GM18867 (cell line): Measurements from ENCODE around the gene RPS6KA2.

Experiments used
- ATAC-seq: cut with Tn5 transposase; IDR thresholded peaks from one replicate; pipeline ENCODE4 v1.9.1; 2021; ENCODE audit warnings: mild to moderate bottlenecking, moderate library complexity; ENCODE audit not compliant: unreplicated experiment

The RPS6KA2 gene

DNA sequence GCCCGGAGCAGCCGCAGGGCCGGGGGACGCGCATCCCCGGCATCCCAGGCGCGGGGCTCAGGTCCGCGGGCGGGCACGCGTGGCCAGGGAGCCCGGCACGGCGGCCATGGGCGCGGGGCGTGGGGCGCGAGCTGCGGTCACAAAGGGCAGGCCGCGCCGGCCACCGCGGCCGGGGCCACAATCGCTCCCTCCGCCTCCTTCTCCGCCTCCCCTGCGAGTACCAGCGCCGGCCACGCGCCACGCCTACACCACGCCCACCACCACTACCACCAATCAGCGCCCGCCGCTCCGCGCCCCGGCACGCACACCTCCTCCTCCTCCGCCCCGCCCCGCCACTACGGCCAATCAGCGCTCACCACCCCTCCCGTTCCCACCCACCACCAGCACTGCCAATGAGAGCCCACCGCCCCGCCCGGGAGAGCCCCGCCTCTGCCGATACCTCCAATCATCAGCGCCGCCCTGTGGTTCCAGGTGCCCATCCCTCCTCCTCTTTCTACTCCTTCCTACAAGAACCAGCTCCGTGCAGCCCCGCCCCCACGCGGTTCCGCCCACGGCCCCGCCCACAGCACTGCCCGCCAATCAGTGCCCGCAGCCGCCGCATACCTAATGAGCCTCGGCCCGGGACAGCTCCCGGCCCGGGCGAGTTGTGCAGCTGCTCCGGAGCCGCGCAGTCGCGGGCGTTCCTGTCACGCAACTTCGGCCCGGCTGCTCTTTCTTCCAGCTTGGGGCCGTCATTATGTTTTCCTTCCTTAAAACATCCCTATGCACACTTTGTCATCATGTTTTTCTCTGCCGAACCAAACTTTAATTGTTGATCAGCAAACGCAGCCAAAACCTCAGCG lies at the start of gene RPS6KA2:
Gene RPS6KA2 (minus strand): TSS at position 219 of the 842 bp plus-strand sequence. CDS start 232 bp downstream, outside the sequence.
- ATAC-seq, result peak; percentile 91

DNA sequence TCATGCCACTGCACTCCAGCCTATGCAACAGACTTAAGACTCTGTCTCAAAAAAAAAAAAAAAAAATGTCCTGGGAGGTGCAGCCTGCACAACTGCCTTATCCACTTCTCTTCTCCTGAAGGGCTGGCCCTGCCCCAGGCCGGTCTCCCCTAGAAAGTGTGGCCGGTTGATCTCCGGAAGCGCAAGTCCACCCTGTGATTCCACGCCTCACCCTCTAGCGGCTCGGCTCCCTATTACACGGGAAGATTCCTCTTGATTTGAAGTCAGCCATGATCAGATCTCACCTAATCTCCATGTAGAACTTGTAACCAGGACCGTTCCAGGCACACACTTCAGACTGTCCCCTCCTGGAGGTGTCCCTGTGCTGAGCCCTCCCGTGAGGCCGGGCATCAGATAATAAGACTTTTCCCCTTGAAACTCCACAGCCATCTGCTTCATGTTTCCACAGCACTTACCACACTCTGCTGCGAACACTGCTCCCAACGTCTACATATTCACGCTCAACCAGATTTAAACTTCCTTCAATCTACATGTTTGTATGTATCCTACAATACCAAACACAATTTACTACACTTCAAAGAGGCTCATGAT lies 49.3 kb upstream of the RPS6KA2 start:
- ATAC-seq, result no peak

DNA sequence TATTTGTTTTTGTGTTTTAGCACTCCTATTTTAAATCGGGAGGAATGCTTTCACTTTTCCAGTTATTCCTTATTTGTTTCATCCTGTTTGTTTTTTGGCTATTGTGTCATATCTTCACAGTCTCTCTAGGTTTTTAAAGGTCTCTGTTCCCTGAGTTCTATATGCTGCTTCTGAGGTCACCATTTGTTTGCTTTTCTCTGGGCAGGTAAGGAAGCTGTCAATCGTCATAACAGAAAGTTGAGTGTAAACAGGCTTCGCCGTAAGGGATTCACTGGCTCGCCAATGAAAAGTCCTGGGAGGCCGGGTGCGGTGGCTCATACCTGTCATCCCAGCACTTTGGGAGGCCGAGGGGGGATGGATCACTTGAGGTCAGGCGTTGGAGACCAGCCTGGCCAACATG lies 48.7 kb upstream of the RPS6KA2 start:
- no peak for ATAC-seq

- ATAC-seq, result no peak
These were observed 46.3 kb upstream of the RPS6KA2 start for GRCh38 chr6:166673309-166673708.

- no peak for ATAC-seq
These were observed 45.7 kb upstream of the RPS6KA2 start for GRCh38 chr6:166672624-166673206.

DNA sequence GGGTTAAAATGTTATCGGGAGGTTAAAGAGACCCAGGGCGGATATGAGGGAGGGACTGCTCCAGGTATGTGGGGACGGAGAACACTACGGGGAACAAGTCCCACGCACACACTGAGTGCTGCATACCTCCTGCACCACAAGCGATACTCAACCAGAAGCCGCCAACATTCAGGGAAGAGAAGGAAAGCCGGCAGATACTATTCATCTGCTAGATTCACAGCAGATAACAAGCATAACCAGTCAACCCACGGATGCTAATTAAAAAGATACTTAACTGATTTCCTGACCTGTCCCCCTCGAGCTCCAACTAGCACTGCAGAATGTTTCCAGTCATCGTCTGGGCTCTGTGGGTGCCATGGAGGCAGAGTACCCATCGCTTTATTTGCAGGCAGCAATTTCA lies 45.1 kb upstream of the RPS6KA2 start:
- ATAC-seq, result no peak

DNA sequence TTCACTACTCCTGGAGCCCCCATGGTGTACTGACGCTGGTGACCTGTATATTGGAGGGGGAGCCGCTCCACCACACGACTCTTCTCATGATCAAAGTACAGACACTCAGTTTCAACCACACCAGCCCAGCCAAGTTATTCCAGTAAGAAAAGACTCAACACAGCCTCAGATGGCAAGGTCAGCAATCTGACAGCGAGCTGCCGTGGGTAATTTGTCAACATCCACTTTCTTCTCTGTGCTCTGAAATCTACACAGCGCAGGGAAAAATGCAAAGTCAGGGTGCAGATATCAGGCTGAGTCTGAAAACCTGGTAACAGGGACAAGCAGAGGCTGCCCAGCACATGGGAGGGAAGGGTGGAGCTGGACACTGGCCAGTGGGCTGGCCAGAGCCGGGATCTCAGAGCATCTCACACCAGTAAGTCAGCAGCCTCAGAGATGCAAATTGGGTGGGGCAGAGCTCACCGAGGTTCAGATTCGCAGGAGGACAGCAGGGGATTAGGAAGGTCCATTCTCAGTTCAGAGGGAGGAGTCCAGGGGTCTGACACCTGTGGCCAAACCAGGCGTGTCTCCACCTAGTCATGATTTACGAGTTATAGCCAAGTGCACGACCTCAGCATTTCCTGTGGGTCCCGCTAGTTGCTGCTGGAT lies 44.5 kb upstream of the RPS6KA2 start:
- no peak for ATAC-seq

DNA sequence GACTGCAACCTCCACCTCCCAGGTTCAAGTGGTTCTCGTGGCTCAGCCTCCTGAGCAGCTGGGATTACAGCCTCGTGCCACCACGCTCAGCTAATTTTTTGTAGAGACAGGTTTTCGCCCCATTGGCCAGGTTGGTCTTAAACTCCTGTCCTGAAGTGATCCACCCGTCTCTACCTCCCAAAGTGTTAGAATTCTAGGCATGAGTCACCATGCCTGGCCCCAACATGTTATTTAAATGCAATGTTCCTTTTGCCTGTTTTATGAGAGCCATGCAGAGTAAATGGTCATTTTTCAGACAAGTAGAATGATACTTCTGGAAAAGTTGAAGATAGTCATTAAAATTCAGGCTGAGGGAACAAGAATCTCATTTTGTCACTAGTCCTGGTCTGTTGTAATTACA lies 43.8 kb upstream of the RPS6KA2 start:
- ATAC-seq, result no peak

DNA sequence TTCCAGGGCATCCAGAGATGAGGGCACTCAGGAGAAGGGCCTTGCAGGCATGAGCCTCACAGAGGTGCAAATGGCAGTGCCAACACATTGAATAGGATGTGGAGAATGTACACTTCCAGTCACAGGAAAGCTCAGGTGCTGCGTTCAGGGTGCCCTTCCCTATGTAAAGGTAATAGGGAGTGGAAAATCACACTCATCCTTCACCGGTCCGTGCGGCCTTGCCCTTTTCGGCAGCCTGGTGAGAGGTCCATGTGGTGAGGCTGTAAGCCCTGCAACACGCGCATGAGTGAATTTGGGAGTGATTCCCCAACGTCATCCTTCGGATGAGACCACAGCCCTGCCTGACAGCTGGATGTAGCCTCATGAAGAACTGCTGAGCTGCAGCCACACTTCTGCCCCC lies 43.0 kb upstream of the RPS6KA2 start:
- ATAC-seq, result no peak

DNA sequence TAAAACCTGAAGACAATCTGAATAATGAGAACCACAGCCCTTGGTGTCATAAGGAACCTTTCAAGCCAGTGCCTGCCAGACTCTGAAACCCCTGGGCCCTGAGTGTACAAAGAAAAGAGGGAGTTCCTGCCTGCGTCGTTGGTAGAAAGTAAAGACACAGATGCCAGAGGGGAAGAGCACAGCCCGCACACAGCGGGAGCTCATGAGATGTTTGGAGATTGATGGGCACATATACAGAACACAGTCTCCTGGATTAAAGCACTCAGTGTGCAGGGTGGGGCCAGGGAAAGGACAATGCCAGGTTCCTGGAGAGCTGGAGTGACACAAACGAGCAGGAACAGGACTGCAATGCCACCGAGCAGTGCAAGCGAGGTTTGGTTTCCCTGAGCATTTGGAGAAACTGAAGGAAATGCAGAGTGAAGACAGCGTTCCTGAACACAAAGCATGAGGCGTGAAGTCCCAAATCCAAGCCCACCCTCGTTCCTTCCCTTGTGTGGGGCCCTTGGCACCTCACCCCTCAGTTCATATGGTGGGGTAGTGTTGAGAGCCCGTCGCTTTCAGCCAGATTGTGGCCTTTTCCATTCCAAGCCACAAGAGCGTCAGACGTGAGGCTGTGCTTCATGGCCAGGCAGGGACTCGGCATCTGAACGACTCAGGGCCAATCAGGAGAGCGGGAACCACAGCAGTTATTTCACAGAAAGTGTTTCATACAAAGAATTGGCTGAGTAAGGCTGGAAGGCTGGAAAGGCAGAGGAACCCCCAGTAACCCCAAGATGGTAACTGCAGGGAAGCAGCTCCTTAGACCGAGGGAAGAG lies 41.0 kb upstream of the RPS6KA2 start:
- no peak for ATAC-seq

GRCh38 chr6:166664135-166664534 lies 37.1 kb upstream of the RPS6KA2 start:
- ATAC-seq, result no peak

- ATAC-seq, result no peak
These were observed 36.5 kb upstream of the RPS6KA2 start for GRCh38 chr6:166663568-166663967.

DNA sequence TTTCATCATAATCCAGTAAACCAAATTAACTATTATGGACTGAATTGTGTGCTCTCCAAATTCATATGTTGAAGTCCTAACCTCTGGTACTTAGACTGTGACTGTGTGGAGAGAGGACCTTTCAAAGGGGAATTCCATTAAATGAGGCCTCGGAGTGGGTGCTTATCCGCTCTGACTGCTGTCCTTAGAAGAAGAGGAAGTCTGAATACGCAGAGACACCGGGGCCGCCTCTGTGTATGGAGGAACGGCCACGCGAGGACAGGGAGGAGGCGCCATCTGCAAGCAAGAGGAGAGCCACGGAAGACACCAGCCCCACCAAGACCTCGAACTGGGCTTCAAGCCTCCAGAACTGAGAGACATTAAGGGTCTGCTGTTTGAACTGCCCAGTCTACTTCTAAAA lies 35.6 kb upstream of the RPS6KA2 start:
- ATAC-seq, result no peak

DNA sequence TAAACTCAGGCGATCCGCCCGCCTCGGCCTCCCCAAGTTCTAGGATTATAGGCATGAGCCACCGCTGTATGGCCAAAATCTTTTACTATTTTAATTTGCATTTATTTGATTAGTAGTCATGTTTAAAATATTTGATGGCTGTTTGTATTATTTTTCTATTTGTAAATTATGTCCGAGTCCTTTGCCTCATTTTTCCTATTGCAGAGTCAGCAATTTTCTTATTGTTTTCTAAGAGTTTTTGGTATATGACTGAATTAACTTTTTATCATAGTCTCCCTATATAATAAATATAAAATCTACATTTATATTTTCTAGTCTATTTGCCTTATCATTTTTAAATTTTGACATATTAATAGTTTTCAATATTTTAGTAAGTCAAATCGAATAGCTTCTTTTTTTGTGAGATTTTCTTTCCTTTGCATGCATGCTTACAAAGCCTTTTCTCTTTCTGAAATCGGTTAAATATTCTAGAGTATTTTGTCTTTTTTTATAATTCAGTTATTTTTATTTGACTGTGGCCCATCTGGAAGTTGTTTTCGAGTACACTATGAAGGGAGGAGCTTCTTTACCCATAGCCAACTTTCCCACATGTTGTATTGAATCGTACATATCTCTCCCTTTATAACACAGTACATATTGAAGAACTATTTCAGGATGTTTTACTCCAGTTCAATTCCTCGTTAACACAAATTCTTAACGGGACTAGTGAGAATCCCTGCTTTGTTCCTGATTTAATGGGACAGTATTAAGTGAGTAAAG lies 34.5 kb upstream of the RPS6KA2 start:
- no peak for ATAC-seq

GRCh38 chr6:166660157-166660688 lies 33.2 kb upstream of the RPS6KA2 start:
- ATAC-seq, result no peak

DNA sequence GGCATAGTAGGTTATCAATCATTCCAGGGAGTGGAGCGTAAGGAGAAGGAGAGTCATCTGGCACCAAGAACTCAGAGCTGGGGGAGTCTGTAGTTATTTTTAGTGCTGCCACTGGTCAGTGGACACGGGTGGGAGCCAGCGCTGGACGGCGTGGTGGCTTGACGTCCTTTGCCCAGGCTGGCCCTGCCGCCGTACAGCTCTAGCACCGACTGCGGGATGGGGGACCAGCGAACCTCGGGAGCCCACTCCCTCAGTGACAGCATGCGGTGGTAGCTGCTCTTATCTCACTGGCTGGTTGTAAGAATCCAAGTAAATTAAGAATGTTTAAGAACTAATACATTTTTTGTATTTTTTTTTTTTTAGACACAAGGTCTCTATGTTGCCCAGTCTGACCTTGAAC lies 32.5 kb upstream of the RPS6KA2 start:
- ATAC-seq, result no peak

- ATAC-seq, result no peak
These were observed 31.7 kb upstream of the RPS6KA2 start for GRCh38 chr6:166658792-166659150.

GRCh38 chr6:166658115-166658791 lies 31.2 kb upstream of the RPS6KA2 start:
- no peak for ATAC-seq

DNA sequence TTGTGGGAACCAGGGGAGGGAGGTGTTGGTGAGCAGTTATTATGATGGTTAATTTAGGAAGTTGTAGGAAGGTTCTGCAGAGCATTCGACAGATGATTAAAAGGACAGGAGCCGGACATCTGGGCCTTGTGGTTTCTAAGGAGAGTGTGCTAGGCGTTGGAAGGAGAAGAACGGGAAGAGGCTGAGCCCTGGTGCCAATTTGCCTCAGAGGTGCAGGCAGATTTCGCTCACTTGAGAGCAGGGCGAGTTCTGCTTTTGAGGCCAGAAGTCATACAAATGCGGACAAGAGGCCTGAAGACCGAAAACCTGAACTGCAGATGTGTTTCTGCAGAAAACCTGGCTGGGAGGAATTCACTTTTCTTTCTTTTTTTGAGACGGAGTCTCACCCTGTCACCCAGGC lies 30.5 kb upstream of the RPS6KA2 start:
- no peak for ATAC-seq
